ENCODE measurements around the gene RPL27A.
"Not testable (repeated sequence)": the region's sequence is repeated elsewhere in the genome, so short reads cannot be mapped to it uniquely, and the experiment has no call there.

The RPL27A gene

DNA sequence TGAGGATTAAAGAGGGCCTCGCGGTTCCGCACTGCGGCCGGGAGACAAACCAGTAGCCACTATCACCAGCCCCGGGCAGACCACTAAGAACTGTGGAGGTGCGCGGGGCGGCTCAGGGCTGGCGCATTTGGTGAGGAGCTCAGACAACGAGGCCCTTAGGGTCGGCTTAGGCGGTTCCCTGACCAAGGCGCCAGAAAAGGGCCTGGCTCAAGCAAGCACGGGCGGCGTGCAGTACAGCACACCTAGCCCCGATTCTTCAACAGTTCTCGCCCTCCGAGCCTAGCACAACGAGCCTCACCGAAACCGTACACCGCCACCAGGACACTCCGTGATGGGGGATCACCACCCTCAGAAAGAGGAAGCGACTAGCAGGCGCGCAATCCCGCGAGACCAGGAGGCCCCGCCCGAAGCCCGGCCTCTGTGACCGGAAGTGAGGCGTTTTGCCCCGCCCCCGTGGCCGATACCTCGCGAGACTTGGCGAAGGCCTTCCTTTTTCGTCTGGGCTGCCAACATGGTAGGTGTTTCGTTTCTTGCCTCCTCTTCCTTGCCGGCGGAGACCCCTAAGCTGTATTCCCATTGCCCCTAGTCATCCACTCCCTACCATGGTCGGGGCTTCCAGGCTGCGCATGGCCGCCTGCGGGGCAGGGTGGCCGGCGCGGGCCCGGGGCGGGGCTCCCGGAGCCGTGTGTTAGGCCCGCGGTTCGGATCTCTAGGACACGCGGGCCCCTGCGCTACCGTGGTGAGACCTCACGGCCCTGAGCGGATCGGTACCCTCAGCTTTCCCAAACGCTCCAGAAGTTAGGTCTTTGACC is at the start of gene RPL27A, which contains the start of gene TRIM66:
Gene RPL27A (plus strand): TSS at position 490 of the 812 bp plus-strand sequence. CDS start 22 bp downstream, at position 512.
Gene TRIM66 (minus strand): TSS at position 363 of the 812 bp plus-strand sequence. CDS start 10,391 bp downstream, outside the sequence.
- peak; percentile 80 for DNase-seq

DNA sequence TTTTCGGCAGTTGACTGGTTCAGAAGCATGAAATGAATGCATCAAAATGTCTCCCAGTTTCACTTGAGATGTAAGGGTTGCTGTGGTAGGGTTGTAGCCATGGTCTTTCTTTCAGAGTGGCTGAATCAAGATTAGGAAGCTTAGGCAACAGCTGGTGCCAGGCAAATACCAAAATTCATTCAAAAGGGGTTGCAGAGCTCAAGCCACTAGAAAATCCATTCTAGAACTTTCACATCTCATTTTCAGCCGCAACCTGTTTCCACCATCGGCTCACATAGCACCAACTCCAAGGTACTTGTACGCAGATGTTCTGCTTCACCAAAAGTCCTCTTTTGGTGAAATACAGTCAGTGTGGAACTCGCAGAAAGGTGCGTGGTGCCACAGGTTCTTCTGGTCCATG is 48.1 kb upstream of the RPL27A start:
- no peak for DNase-seq

DNA sequence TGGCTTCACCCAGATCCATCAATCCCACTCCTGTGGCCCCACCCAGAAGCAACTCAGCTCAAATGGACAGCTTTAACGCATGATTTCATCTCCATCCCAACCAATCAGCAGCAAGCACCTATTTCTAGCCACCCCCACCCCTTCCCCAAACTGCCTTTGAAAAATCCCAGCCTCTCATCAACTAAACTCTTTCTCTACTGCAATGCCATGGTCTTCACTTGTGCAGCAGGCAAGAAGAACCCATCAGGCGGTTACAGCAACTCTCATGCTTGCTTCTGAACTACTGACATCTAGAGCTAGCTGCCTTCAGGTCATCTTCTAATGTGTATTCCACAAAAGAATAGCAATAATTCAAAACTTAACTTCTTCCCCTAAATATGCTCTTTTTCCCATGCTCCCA is 46.5 kb upstream of the RPL27A start:
- DNase-seq: no peak

DNA sequence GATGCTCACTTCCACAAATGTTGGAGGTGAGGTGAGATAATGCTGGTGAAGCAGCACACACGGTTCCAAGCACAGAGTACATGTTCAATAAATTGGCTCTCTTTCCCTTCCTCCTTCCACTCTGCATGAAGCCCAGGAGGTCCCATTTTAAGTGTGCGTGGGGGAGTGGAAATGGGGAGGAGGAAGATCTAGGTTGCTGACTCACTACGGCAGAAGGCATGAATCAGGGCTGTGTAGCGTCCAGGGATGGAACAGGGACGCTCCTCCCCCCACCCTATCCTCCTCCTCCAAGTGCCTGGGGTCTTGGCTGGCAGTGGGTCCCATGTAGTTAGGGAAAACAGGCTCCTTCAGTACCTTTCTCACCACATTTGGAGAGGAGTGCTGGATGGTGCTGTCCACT is 44.3 kb upstream of the RPL27A start:
- DNase-seq: no peak

DNA sequence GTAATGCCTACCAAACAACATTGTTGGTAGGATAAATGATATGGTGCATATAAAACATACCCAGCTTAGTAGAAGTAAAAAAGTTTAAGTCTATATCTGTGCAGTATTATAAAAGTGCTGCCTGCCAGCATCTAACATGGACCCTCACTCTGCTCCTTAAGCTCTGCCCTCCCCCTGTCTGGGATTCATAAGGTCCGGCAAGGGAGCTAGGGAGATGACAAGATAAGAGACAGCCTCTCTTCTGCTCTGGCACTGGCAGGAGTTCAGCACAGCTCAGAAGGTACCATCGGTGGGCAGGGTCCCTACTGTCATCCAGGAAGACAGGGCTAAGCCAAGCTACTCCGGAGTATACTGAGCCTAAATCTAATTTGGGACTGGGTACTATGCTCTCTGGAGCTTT is 42.9 kb upstream of the RPL27A start:
- DNase-seq: no peak

DNA sequence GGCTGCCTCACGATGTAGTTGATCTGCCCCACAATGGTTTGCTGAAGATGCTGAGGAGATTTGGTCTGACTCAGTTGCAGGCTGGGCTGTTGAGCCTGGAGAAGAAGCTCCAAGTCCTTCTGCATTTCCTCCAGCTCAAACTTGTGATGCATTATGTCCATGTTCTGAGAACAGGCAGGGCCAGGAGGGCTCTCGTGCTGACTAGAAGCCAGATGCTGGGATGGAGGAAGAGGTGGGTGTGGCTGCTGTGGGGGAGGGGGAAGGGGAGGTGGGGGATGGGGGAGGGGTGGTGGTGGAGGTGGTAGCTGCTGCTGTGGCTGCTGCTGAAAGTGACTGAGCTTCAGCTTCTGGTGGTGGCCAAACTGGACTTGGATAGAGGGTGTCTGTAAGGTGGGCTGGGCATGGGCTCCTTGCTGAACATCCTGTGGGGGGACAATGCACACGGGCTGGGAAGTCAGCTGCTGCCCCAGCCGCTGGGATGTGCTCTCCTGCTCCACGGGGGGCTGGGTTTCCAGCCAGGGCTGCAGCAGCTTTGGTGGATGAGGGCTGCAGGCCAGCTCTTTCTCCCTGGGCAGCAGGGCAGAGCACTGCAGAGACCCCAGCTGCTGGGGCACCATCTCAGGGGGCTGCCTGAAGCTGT is 42.2 kb upstream of the RPL27A start:
- no peak for DNase-seq

DNA sequence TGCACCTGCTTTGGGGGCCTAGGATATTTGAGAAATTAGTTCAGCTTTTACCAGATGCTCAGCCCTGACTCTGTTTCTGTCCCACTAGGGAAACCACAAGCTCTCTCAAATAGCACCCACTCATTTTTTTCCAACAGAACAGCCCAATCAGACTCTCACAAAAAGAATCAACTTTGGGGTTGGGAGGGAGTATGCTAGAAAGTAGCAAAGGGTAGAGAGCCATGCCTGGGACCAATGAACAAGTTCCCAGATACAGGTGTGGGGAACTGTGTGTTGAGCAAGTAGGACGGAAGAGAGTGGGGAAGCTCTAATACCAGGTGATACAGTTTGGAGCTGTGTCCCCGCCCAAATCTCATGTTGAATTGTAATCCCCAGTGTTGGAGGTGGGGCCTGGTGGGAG is 41.3 kb upstream of the RPL27A start:
- DNase-seq: no peak

DNA sequence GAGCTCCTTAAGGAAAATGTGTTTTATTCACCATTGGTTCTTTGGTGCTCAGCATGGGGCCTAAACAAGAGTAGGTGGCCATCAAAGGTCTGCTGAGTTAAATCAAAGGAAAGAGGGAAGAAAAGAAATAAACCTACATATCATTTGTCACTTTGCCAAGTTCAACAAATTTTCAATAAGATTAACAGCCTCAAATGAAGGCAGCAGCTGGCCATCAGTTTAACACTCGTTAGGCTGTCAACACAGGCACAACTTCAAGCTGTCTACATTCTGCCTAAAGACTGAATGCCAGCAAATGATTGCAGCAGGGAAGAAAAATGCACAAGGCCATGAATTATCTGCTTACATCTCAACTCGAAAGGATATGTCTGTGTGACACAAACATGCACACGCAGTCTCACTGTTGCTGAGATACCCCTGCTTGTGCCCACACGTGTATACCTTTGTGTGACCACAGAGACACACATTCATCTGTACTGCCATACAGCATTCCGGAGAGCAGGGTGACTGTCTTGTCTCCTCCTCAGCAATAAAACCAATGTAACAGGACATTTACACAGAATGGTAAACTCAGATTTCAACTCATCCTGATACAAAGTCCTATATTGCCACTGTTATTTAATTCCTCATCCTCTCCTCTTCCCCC is 40.3 kb upstream of the RPL27A start:
- DNase-seq: no peak

DNA sequence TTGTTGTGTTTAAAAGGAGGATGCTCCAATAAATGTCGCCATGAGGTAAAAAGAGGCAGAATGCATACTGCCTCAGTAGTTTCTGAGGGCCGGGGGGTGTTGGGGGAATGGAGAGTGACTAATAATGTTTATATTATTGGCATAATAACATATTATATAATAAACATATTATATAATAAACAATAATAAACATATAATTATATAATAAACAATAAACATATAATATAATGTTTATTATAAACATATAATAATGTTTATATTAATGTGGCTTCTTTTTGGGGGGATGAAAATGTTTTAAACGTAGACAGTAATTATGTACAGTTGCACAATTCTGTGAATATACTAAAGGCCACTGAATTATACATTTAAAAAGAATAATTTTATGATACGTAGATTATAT is 35.7 kb upstream of the RPL27A start:
- DNase-seq: no peak

DNA sequence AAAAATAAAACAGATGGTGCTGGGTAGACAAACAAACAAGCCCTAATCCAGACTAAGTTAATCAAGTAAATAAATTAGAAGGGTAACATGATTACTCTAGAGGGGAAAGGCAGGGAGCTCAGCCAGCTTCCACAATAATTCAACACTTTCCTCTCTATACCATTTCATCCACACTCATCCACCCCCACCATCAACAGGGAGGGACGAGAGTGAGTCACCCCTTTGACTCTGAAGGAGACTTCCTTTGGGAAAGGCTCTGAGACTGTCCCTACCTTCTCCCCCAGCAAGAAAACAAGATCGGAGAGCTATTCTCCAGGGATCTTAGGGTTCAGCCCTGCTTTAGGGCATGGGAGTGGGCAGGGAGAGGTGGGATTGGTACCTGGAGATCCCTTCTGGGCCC is 33.2 kb upstream of the RPL27A start:
- no peak for DNase-seq

DNA sequence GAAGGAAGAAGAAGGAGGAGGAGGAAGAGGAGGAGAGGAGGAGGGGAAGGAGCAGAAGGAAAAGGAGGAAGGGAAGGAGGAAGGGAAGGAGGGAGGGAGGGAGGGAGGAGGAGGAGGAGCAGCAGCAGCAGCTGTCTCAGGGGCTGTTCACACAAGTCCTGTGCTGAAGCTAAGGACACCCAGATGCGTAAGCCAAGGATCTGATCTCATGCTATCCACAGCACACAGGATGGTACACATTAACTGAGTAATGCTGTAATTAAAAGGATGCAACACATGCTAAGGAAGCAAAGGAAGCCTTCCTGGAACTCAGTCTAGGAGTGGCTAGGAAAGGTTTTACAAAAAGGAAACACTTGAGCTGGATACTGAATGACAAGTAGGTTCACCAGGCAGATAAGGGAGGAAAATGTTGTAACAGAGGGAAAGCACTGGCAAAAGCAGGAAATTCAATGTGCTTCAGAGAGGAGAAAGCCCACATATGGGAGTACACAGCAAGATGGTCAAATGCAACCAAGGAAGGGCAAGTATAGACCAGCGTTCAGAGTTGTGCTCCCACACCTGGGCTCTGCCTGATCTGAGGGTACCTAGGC is 32.1 kb upstream of the RPL27A start:
- DNase-seq: no peak

DNA sequence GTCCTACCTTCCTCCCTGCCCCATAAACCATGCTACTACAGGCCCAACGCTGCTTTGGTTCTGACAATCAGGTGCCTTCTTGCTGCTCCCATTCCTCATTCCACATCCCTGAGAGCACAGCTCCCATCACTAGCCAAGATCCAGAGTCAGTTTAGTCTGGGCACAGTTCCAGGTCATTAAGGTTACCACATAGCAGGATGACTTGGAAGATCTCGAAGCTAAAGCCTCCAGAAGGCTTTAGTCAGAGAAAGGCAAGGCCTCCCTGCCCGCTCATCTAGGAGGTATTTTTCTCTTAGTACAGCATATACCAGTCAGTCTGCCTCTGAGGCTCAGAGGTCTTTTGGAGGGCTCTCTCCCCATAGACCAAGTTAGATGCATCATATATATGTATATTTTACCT is 30.5 kb upstream of the RPL27A start:
- DNase-seq: no peak

DNA sequence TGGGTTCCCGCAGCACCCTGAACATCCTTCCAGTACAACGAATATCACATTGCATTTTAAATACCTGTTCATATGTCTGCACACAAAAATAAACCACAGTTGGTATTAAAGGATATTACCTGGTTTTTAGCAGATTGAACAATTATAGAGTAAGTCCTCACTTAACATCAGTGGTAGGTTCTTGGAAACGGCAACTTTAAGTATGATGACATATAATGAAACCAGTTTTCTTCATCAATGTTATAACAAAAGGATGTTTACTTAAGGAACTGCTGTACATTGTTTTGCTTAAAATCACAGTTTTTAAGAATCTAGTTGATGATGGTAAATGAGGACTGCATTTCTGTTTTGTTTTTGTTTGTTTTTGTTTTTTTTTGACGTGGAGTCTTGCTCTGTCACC is 28.1 kb upstream of the RPL27A start:
- no peak for DNase-seq

DNA sequence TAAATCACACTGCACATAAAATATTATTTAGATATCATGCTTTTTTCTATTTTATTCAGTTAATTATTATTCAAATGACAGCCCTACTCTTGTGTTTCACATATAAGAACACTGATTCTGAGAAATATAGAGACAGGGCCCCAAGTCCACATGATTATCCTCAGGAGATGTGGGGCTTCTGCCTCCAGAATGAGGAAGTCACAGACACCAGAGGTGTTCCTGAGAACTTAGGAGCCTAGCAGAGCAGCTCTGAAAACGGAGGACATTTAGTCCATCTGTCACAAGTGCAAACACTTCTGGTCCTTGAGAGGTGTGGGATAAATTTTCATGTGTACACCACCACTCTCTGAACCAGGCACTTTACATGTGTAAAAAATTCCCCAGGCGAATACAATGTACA is 26.3 kb upstream of the RPL27A start:
- DNase-seq: no peak

DNA sequence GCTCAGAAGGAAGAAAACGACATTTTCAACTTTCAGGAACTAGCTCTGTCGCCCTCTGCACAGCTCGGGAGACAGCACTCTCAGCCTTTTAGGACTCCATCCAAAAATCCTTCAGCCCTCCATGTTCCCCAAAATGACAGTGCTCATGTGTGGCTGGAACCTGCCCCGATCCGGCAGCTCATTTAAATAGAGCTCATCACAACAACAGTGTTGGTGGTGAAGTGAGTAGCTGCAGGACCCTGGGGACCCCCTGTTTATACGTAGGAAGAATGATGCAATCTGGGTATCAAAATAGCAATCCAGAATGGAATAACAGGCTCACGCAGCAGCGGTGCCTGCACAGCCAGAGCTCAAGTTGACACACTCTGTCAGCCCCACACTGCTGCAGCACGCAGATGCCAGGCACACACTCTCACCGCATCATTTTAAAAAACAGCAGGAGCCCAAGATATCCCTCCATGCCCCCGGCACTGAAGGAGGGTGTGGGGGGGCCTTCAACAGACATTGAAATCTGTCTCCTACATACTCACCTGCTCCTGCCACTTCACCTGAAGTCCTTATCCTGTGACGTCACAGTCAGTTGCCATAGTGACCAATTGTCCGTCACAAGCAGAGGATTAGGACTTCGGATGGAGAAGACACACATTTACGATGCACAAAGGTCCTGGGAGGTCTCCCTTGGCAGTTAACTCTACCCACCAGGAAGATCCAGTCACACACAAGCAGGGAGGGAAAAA is 24.1 kb upstream of the RPL27A start:
- no peak for DNase-seq

DNA sequence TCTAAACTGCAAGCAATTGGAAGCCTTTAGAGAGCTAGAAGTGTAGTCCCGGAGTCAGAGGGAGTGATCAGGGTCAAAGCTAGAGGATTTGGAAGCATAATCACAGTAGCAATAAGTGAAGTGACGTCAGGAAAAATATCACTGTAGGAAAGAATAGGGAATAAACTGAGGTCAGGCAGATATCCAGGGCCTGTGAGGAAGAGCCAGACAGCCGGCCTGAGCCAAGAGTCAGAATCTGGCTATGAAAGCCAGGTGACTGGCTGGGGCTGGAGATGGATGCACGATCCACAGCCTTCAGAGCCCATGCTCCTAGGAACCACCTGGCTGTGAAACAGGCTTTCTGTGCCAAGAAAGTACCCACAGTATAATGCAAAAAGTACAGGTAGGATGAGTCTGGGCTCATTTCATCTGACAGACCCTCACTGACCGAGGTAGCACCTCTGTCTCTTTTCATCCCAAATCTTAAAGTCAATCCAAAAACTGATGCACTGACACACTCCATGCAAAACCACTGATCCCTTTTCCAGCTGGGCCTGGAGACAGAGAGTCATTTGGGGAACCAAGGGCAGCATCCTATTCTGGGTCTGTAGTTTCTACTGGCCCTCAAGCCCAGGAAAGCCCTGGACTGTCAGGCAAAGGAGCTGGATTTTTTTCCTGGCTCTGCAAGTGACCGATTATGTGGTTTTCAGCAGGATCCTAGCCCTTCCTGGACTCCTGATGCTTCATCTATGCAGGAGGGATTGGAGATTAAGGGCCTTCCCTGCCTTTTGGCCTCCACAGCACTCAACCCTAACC is 21.4 kb upstream of the RPL27A start:
- DNase-seq: no peak

DNA sequence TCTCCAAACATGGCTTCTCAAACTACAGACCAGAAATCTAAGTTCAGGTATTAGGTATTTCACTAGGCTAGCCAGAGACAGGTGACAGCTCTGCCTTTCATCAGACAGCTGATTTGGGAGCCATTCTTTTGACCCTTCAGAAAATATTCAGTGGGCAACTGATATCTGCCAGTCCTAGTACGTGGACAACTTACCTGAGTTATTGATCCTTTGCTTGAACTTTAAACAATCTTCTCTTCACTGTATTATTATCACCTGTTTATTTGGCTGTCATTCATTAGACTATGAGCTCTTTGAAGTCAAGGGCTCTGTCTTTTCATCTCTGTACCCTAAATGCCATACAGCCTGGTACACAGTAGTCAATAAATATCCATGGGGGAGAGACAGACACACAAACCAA is 17.4 kb upstream of the RPL27A start:
- no peak for DNase-seq

DNA sequence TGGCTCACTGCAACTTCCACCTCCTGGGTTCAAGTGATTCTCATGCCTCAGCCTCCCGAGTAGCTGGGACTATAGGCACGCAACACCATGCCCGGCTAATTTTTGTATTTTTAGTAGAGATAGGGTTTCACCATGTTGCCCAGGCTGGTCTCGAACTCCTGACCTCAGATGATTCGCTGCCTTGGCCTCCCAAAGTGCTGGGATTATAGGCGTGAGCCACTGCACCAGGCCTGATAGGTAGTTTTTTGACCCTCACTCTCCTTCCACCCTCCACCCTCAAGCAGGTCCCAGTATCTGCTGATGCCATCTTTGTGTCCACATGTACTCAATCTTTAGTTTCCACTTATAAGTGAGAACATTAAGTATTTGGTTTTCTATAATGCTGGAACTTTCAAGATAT is 12.5 kb upstream of the RPL27A start:
- not testable (repeated sequence) for DNase-seq

DNA sequence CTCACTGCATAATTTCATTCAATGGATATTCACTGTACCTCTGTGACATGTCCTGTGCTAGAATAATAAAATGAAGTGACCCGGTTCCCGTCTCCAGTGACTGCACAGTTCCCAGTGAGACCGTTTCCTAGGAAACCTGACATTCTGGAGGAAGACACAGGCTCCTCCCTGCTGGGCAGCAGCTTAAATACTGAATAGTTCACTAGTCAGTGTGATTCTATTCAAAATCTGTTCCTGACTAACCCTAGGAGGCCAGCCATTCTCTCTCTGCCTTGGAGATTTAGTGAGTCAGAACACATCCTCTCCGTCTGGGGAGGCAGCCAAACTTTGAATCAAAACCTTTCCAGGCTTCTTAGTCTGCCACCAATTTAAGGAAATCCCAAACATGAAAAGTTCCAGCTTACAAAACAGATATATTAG is 11.4 kb upstream of the RPL27A start:
- no peak for DNase-seq

DNA sequence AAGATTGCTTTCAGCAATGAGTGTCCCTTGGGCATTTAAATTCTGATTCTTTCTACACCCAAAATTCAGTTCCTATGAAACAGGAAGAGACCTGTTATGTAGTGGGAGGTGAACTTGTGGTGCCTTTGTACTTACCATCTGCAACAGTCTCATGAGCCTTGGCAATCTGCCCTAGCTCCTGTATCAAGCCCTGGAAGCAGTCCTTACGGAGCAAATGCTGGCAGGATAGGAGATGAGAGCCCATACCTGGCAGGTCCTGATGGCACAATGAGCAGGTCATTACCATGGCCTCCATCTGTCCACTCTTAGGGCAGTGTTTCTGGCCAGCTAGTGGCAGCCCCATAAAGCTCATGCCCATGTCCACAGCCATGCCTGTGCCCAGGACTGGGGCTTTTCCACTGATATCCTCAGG is 10.9 kb upstream of the RPL27A start:
- peak; percentile 25 for DNase-seq

DNA sequence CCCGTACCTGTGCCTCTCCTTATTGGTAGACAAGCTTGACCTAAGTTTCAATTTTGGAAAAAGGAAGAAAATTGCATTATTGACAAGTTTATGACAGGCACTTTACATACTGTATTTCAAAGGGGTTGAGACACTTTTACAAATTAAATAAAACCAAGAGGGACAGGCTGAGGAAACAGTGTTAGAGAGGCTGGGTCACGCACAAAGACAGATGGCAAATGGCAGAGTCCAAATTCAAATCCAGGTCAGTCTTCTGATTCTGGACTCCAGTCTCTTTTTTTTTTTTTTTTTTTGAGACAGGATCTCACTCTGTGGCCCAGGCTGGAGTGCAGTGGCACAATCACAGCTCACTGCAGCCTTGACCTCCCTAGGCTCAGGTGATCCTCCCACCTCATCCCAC is 10.2 kb upstream of the RPL27A start:
- no peak for DNase-seq

DNA sequence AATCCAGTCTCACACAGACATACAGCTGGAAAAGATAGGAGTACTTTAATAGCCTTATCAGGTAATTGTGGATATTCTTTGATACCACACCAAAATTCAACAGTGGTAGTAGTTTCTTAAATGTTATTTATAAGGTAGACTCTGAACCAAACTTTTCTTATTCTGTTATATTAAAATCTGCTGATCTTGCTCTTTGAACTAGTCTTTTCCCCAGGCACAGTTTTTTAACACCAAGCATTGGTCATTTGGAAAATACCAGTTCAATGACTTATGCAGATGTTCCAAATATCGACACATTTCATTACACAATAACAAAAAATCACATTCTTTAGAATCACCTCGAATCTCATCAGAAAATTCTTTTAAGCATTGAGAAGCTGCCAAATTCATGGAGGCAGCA is 7.7 kb upstream of the RPL27A start:
- DNase-seq: no peak
